MM.1S (cell line): ENCODE results near the gene EBLN2.

ENCODE experiments used
- DNase-seq: peaks from one replicate; pipeline ENCODE4 v3.0.0-alpha.2; 2015
- H2AFZ ChIP-seq: fragments of 300-600 bp; sonication (generic); 2 replicates; pipeline ENCODE4 v1.6.0; 2016; ENCODE audit warnings: antibody characterized with exemption, low read length
- H3F3A ChIP-seq: fragments of 300-600 bp; sonication (generic); 2 replicates; pipeline ENCODE4 v1.6.1; 2016; ENCODE audit warnings: mild to moderate bottlenecking, antibody characterized with exemption, low read length, moderate library complexity, mixed read lengths; ENCODE audit not compliant: insufficient read depth
- H3K27ac ChIP-seq: fragments of 300-600 bp; sonication (generic); 2 replicates; pipeline ENCODE4 v1.5.1; 2016; ENCODE audit warnings: mild to moderate bottlenecking, low read length
- H3K27me3 ChIP-seq: fragments of 300-600 bp; sonication (generic); replicated peaks from 2 replicates; pipeline ENCODE4 v1.6.0; 2016; ENCODE audit warnings: low read length; ENCODE audit not compliant: insufficient read depth
- H3K36me3 ChIP-seq: fragments of 300-600 bp; sonication (generic); replicated peaks from 2 replicates; pipeline ENCODE4 v1.6.1; 2016; ENCODE audit warnings: mild to moderate bottlenecking, low read length, mixed read lengths; ENCODE audit not compliant: insufficient read depth
- H3K4me1 ChIP-seq: fragments of 300-600 bp; sonication (generic); 2 replicates; pipeline ENCODE4 v1.6.1; 2016; ENCODE audit warnings: low read length, mixed read lengths
- H3K4me2 ChIP-seq: fragments of 300-600 bp; sonication (generic); 2 replicates; pipeline ENCODE4 v1.6.0; 2016; ENCODE audit warnings: low read depth, low read length
- H3K4me3 ChIP-seq: fragments of 300-600 bp; sonication (generic); 2 replicates; pipeline ENCODE4 v1.5.1; 2016; ENCODE audit warnings: low read length, mixed read lengths
- H3K79me2 ChIP-seq: fragments of 300-600 bp; sonication (generic); 2 replicates; pipeline ENCODE4 v1.6.1; 2016; ENCODE audit warnings: mixed run types, low read length, mixed read lengths
- H3K9ac ChIP-seq: fragments of 300-600 bp; sonication (generic); 2 replicates; pipeline ENCODE4 v1.6.1; 2016; ENCODE audit warnings: low read length, mixed read lengths
- H3K9me2 ChIP-seq: fragments of 300-600 bp; sonication (generic); replicated peaks from 2 replicates; pipeline ENCODE4 v1.6.1; 2016; ENCODE audit warnings: mild to moderate bottlenecking, low read length, mixed read lengths; ENCODE audit not compliant: insufficient read depth
- H3K9me3 ChIP-seq: fragments of 300-600 bp; sonication (generic); replicated peaks from 2 replicates; pipeline ENCODE4 v1.6.1; 2016; ENCODE audit warnings: mild to moderate bottlenecking, low read length, mixed read lengths; ENCODE audit not compliant: insufficient read depth
- H4K20me1 ChIP-seq: fragments of 300-600 bp; sonication (generic); 2 replicates; pipeline ENCODE4 v1.6.1; 2016; ENCODE audit warnings: mild to moderate bottlenecking, low read length, moderate library complexity, mixed read lengths; ENCODE audit not compliant: insufficient read depth
- EZH2 ChIP-seq: fragments of 300-600 bp; sonication (generic); optimal IDR thresholded peaks from 2 replicates; pipeline ENCODE3; 2017; ENCODE audit warnings: low read depth, mild to moderate bottlenecking, antibody characterized with exemption, low read length, mixed read lengths
- EZH2phosphoT487 ChIP-seq: fragments of 300-600 bp; sonication (generic); IDR thresholded peaks from 2 replicates; pipeline ENCODE4 v1.6.1; 2018; ENCODE audit warnings: antibody characterized with exemption, low read length
- TF ChIP-seq, protein P1 (sequence below): fragments of 300-600 bp; sonication (generic); IDR thresholded peaks from 2 replicates; pipeline ENCODE4 v1.5.1; 2016; ENCODE audit warnings: antibody characterized with exemption, low read length, mixed read lengths

Gene EBLN2

DNA sequence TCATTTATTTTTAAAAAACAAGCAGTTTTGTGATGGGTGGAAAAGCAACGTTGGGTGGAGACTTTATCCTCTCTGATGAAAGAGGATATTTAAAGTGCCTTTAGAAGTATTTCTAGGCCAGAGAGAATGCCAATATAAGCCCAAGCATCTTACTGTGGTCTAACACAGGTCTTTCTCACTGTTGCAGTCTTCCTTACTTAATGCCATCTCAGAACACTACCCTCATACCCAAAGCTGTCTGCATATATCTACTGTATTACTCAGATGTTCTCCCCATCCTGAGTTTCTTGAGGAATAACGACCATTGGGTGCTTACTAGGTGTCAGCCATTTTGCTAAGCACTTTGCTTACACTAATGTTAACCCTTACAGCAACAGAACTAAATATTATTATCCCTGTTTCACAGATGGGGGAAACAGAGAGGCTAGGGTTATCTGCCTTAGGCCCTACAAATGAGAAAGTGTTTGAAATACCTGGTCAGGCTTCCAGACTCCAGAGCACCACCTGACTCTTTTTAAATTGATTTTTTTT lies 29.8 kb upstream of the EBLN2 start:
- Histone ChIP-seq H3K4me3 (no peak overlapping the region), H3K9me2 (no peaks in the 10 kb centered on the region), H4K20me1 (peaks cover 47% of the 10 kb centered on the region), H3K36me3 (peaks cover 6% of the 10 kb centered on the region; the same call in 1 of the 2 replicates), H3F3A (peaks cover 3% of the 10 kb centered on the region; the same call in 1 of the 2 replicates), H3K27ac (no peak overlapping the region), H3K4me2 (no peak overlapping the region), H3K9ac (no peak overlapping the region), H3K9me3 (no peaks in the 10 kb centered on the region), H3K4me1 (peaks cover 22% of the 10 kb centered on the region; the same call in 1 of the 2 replicates), H3K27me3 (no peaks in the 10 kb centered on the region), H2AFZ (no peak overlapping the region), H3K79me2 (peaks cover 100% of the 10 kb centered on the region)
- TF ChIP-seq EZH2 (no peak), EZH2phosphoT487 (no peak)
- TF ChIP-seq, protein P1, sequence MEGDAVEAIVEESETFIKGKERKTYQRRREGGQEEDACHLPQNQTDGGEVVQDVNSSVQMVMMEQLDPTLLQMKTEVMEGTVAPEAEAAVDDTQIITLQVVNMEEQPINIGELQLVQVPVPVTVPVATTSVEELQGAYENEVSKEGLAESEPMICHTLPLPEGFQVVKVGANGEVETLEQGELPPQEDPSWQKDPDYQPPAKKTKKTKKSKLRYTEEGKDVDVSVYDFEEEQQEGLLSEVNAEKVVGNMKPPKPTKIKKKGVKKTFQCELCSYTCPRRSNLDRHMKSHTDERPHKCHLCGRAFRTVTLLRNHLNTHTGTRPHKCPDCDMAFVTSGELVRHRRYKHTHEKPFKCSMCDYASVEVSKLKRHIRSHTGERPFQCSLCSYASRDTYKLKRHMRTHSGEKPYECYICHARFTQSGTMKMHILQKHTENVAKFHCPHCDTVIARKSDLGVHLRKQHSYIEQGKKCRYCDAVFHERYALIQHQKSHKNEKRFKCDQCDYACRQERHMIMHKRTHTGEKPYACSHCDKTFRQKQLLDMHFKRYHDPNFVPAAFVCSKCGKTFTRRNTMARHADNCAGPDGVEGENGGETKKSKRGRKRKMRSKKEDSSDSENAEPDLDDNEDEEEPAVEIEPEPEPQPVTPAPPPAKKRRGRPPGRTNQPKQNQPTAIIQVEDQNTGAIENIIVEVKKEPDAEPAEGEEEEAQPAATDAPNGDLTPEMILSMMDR = no peak
- DNase-seq = no peak

DNA sequence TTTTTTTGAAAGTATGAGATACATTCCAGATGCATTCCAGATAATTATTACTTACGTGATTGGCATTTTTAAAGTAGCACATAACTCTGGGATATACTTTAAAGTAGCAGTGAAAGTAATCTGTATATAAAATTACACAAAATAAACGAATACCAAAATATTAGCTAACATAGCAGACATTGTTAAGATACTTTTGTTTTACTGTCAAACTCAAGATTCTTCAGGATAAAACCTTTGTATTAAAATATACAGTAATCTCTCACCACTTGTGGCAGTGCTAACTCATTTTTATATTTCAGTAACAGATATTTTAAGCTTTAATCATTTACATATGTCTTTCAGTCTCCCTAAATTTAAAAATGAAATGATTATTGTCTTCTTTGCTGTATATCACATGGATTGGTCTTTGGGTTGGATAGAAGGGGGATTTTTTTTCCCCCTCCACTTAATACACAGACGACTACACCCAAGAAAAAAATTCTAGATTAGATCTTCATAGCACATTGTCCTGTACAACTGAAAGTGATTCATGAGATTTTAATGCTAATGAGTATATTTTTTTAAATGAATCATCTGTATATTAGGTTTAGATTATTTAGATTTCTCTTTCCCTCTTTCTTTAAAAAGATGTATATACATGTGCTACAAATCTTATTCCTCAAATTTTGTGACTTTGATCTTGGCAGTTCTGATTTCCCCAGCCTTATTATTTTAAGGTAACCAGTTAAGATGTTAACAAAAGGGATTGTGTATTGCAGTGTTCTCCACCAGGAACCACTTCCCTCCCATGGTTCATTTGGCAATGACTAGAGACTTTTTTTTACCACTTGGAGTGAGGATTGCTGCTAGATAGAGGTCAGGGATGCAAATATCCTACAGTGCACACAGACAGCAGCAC lies 24.5 kb upstream of the EBLN2 start:
- peak overlapping the region; percentile 50 for H3K4me2 ChIP-seq
- H3F3A ChIP-seq = peaks cover 27% of the 10 kb centered on the region
- 0 out of 2 replicates have a peak, but pooled peaks cover 6% of the 10 kb centered on the region for H3K36me3 ChIP-seq

DNA sequence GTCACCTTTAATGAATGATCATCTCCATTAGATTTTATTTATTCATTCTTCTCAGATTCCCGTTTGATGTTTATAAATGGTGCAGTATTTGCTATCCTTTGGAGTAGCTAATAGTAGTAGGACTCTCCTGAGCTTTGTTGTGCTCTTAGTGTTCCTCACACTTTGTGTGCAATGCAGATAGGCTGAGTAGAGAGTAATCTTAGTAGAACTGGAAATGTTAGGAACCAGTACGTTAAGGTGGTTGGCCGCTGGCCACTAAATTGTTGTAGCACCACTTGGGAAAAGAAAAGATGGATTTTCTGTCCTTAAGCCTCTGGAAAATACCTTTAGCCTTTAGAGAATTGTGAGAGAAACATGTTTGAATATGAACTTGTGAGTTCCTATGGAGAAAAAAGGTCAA lies 19.9 kb upstream of the EBLN2 start:
- no peaks in the 10 kb centered on the region for H3K9me3 ChIP-seq
- DNase-seq = no peak
- no peak overlapping the region for H3K4me2 ChIP-seq
- H3K36me3 ChIP-seq = peaks cover under 1% of the 10 kb centered on the region; the same call in 1 of the 2 replicates
- H2AFZ ChIP-seq = no peak overlapping the region
- peaks cover 25% of the 10 kb centered on the region for H3F3A ChIP-seq
- H3K27ac ChIP-seq = no peak overlapping the region
- no peak overlapping the region for H3K4me3 ChIP-seq
- no peak for TF ChIP-seq EZH2phosphoT487
- TF ChIP-seq, protein P1 = no peak
- no peak for TF ChIP-seq EZH2
- H4K20me1 ChIP-seq = peaks cover 62% of the 10 kb centered on the region
- peaks cover 37% of the 10 kb centered on the region for H3K4me1 ChIP-seq
- no peaks in the 10 kb centered on the region for H3K27me3 ChIP-seq
- peaks cover 100% of the 10 kb centered on the region for H3K79me2 ChIP-seq
- no peak overlapping the region for H3K9ac ChIP-seq
- H3K9me2 ChIP-seq = no peaks in the 10 kb centered on the region

More for the DNA sequence above, 24.5 kb upstream of the EBLN2 start:
- peaks cover 34% of the 10 kb centered on the region for H3K4me1 ChIP-seq
- H3K9me2 ChIP-seq = no peaks in the 10 kb centered on the region
- no peaks in the 10 kb centered on the region for H3K9me3 ChIP-seq
- no peak for DNase-seq
- no peak overlapping the region for H2AFZ ChIP-seq
- TF ChIP-seq EZH2phosphoT487 (no peak), EZH2 (no peak)
- TF ChIP-seq, protein P1 = no peak
- H4K20me1 ChIP-seq = peaks cover 48% of the 10 kb centered on the region; the same call in 1 of the 2 replicates
- peak overlapping the region; percentile 79 for H3K27ac ChIP-seq
- H3K4me3 ChIP-seq = peak overlapping the region; percentile 8; the same call in 1 of the 2 replicates
- H3K9ac ChIP-seq = peak overlapping the region; percentile 12; the same call in 1 of the 2 replicates
- no peaks in the 10 kb centered on the region for H3K27me3 ChIP-seq
- H3K79me2 ChIP-seq = peaks cover 100% of the 10 kb centered on the region
